ENCODE results near the gene ZNF624. TPM values are rescaled to one million over a fixed set of nuclear protein-coding genes. Genes with fewer than 3 reads are reported as not detected.

ZNF624 gene
- total RNA-seq, 4 donors from 2014 or later = 3.1 to 6.4 (median 4.9) TPM

GRCh38 chr17:16617481-16618060, 36.1 kb downstream of the ZNF624 start:
- no peaks in the 10 kb centered on the region for H3K36me3 ChIP-seq
- no peaks in the 10 kb centered on the region for H3K9me3 ChIP-seq
- no peak for TF ChIP-seq CTCF (IDR thresholded peaks at IDR 0.05)
- no peak for TF ChIP-seq POLR2A (IDR thresholded peaks at IDR 0.05)
- no peaks in the 10 kb centered on the region for H3K4me1 ChIP-seq
- no peak for DNase-seq
- H3K27me3 ChIP-seq = no peaks in the 10 kb centered on the region
- no peak overlapping the region for H3K4me3 ChIP-seq (replicated peaks in 1 of 3)
- no peak overlapping the region for H3K27ac ChIP-seq
- WGBS, 2 donors = 93 to 96% methylated on average over 52 to 53 of the region's 53 CpGs
- intact Hi-C loops (cut with DNase I) = no loop called here

GRCh38 chr17:16599537-16599936, 54.1 kb downstream of the ZNF624 start:
- intact Hi-C loops (cut with DNase I) = no loop called here
- DNase-seq = no peak
- 83 to 84% methylated on average over 5 of the region's 5 CpGs for WGBS, 2 donors
- Histone ChIP-seq H3K9me3 (no peaks in the 10 kb centered on the region), H3K27ac (no peak overlapping the region), H3K4me3 (replicated peaks in 1 of 3) (no peak overlapping the region), H3K4me1 (no peaks in the 10 kb centered on the region), H3K36me3 (no peaks in the 10 kb centered on the region), H3K27me3 (no peaks in the 10 kb centered on the region)
- TF ChIP-seq CTCF (IDR thresholded peaks at IDR 0.05) (no peak), POLR2A (IDR thresholded peaks at IDR 0.05) (no peak)

GRCh38 chr17:16593356-16594102, 60.1 kb downstream of the ZNF624 start:
- H3K4me1 ChIP-seq = peaks cover 0 to 3% of the 10 kb centered on the region in 2 donors
- WGBS, 2 donors = 82 to 83% methylated on average over 2 of the region's 2 CpGs
- no peaks in the 10 kb centered on the region for H3K36me3 ChIP-seq
- no peak overlapping the region for H3K27ac ChIP-seq
- H3K4me3 ChIP-seq (replicated peaks in 1 of 3) = no peak overlapping the region
- intact Hi-C loops (cut with DNase I) = no loop called here
- no peaks in the 10 kb centered on the region for H3K27me3 ChIP-seq
- TF ChIP-seq CTCF (IDR thresholded peaks at IDR 0.05) (no peak), POLR2A (IDR thresholded peaks at IDR 0.05) (no peak)
- H3K9me3 ChIP-seq = no peaks in the 10 kb centered on the region
- no peak for DNase-seq

- Histone ChIP-seq H3K4me3 (replicated peaks in 1 of 3) (peak overlapping the region in 2 of 3 donors; percentile 42 to 48), H3K27me3 (no peaks in the 10 kb centered on the region), H3K4me1 (peaks cover 3% of the 10 kb centered on the region in 2 donors), H3K9me3 (no peaks in the 10 kb centered on the region), H3K36me3 (no peaks in the 10 kb centered on the region), H3K27ac (peak overlapping the region in 2 of 3 donors; percentile 24 to 42)
- peak; percentile 93 to 94 for DNase-seq
- 9 to 12% methylated on average over 22 to 36 of the region's 53 CpGs for WGBS, 2 donors
- peak in 1 of 2 donors; percentile 69 for TF ChIP-seq POLR2A (IDR thresholded peaks at IDR 0.05)
- peak in 5 of 6 experiments; percentile 84 to 100 (median 98) for TF ChIP-seq CTCF (IDR thresholded peaks at IDR 0.05)
- intact Hi-C loops (cut with DNase I) = loop anchor here (10.0 kb wide), 1 partner anchor 55 kb away; no protein-coding TSS in a partner anchor
These were observed 64.3 kb downstream of the ZNF624 start for GRCh38 chr17:16589097-16589969.

Measured in thyroid gland (tissue), 4 donors.